ENCODE data around the gene TNRC6A.

TNRC6A gene

DNA sequence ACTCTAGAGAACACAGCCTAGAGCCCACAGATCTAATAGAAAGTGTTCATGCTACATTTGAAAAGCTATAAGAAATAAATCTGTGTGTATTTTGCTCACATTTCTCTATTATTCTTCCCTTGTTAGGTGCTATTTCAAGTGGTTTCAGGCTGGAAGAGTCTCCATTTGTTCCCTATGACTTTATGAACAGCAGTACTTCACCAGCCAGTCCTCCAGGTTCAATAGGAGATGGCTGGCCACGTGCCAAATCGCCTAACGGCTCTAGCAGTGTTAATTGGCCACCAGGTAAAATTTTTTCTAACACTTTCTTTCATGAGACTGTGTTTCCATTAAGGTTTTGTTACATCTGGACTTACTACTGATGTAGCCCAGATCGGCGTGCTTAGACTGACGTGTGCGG lies 85.6 kb downstream of the TNRC6A start:
- TF ChIP-seq, protein P1, sequence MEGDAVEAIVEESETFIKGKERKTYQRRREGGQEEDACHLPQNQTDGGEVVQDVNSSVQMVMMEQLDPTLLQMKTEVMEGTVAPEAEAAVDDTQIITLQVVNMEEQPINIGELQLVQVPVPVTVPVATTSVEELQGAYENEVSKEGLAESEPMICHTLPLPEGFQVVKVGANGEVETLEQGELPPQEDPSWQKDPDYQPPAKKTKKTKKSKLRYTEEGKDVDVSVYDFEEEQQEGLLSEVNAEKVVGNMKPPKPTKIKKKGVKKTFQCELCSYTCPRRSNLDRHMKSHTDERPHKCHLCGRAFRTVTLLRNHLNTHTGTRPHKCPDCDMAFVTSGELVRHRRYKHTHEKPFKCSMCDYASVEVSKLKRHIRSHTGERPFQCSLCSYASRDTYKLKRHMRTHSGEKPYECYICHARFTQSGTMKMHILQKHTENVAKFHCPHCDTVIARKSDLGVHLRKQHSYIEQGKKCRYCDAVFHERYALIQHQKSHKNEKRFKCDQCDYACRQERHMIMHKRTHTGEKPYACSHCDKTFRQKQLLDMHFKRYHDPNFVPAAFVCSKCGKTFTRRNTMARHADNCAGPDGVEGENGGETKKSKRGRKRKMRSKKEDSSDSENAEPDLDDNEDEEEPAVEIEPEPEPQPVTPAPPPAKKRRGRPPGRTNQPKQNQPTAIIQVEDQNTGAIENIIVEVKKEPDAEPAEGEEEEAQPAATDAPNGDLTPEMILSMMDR (IDR thresholded peaks at IDR 0.05; ENCODE audit: low read depth, low read length), result no peak
- DNase-seq (ENCODE audit: extremely low read depth, low read depth), result no peak

DNA sequence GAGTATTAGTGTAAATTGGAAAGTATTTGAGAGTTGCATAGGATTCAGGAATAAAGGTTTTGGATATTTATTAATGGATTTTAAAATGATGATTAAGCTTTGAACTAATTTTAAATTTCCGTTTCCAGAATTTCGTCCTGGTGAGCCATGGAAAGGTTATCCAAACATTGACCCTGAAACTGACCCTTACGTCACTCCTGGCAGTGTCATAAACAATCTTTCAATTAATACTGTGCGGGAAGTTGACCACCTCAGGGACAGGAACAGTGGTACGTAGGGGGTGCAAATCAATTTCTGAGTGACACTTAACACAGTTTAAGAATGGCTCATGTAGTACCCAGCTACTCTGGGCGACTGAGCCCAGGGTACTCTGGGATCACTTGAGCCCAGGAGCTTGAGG lies 87.2 kb downstream of the TNRC6A start:
- TF ChIP-seq, protein P1 (IDR thresholded peaks at IDR 0.05; ENCODE audit: low read depth, low read length), result no peak
- no peak for DNase-seq (ENCODE audit: extremely low read depth, low read depth)

DNA sequence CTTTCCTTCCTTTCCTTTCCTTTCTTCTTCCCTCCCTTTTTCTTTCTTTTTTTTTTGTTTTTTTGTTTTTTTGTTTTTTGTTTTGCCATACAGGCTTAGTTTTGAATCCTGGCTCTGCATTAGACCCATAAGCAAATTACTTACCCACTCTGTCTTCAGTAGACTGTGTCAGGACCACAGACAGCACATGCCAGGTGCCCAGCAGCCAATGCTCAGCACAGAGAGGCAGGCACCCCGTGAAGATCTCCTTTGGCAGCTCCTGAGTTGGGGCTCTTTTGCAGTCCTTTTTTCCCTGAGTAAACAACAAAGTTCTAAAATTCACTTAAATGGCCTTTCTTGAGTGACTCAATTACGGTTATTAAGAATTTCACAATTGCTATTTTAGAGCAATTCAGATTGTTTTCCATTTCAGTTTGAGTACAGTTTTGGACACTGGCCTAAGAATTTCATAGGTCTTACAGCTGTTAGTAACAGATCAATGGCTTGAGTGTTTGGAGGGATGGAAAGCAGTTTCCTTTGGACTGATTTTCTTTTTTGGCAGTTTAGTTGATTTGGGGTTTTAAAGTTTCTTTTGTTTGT lies 90.1 kb downstream of the TNRC6A start:
- no peak for DNase-seq (ENCODE audit: extremely low read depth, low read depth)
- TF ChIP-seq, protein P1 (IDR thresholded peaks at IDR 0.05; ENCODE audit: low read depth, low read length), result no peak

DNA sequence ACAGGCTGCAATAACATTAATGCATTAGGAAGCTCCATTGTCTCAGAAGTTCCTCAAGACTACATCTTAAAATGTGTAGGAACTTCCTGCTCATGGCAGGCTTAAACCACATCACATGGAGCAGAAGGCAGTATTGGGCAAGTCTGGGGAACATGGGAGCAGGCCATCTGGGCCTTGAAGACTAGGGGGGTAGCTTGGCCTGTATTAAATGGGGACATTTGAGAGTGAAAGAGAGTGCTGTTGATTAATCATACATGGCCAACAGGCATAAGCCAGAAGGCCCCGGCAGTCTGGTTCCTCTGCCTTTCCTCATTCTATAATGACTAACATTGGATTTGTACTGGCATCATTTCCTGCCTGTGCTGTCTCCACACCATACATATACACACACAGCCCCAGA lies 91.1 kb downstream of the TNRC6A start:
- TF ChIP-seq, protein P1 (IDR thresholded peaks at IDR 0.05; ENCODE audit: low read depth, low read length), result no peak
- DNase-seq (ENCODE audit: extremely low read depth, low read depth), result no peak

DNA sequence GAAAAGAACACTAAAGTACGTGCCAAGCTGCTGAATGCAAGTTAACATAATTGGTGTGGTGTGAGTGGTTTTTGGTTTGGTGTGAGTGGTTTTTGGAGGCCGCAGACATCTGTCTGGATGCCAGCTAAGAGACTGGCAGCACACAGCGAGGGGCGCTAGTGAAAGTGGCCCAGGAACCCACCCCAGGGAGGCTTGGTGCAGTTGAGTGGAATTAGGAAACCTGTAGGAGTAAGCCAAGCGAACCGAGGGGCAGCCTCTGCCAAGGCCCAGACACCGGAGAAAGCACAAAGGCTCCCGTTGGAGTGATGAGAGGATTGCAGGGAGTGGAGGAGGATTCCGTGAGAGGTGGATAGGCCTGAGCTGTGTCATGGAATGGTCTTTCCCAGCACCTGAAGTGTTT lies 91.7 kb downstream of the TNRC6A start:
- TF ChIP-seq, protein P1 (IDR thresholded peaks at IDR 0.05; ENCODE audit: low read depth, low read length), result no peak
- no peak for DNase-seq (ENCODE audit: extremely low read depth, low read depth)

DNA sequence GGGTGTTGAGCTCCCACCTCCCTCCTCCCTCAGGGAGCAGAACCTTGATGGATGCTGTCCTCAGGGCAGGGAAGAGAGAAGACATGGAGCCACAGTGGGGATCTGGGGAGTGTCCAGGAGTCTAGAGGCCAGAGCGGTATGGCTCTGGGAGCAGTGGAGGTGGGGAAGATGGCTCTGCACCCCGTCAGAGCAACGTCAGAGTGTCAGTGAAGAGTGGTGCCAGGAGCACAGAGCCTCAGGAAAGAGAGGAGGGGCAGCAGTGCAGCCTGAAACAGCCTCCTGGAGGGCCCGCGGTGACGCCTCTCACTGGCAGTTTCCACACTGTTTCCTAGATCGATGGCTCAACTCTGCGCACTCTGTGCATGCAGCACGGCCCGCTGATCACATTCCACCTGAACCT lies 93.1 kb downstream of the TNRC6A start:
- TF ChIP-seq, protein P1 (IDR thresholded peaks at IDR 0.05; ENCODE audit: low read depth, low read length), result no peak
- DNase-seq (ENCODE audit: extremely low read depth, low read depth), result no peak

DNA sequence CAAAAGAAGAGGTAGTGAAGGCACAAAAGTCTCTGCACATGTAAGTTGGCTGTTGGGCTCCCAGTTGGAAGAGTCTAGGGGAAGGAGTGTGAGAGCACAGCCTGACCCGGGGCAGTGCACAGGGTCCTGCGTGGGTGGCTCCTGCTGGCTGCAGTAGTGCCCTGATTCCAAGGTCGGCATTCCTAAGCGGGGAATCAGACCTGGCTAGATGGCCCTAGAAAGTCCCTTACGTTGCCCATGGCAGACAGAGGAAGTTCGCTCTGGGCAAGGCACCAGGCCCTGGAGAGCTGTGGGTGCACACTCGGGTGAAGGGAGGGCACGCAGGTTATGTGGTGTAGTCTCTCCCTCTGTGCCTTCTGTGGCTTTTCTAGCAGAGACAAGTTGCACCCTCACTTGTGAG lies 93.5 kb downstream of the TNRC6A start:
- no peak for DNase-seq (ENCODE audit: extremely low read depth, low read depth)

More for the DNA sequence above, 93.5 kb downstream of the TNRC6A start:
- TF ChIP-seq, protein P1 (IDR thresholded peaks at IDR 0.05; ENCODE audit: low read depth, low read length), result no peak
